Measurements from ENCODE around the gene TOMM70.

- TF ChIP-seq CTCF (IDR thresholded peaks at IDR 0.05; ENCODE audit: extremely low read depth in 1 of 2, insufficient read depth in 1 of 2, low read depth in 1 of 2, low read length in 2 of 2), result no peak
- TF ChIP-seq MAX (IDR thresholded peaks at IDR 0.05; ENCODE audit: insufficient read depth, insufficient read length), result no peak
- no peak for TF ChIP-seq MYC (IDR thresholded peaks at IDR 0.05; ENCODE audit: low read depth, low read length)
- no peak for TF ChIP-seq FOS (IDR thresholded peaks at IDR 0.05; ENCODE audit: borderline replicate concordance, insufficient read depth, low read length)
- no peak for TF ChIP-seq EZH2 (IDR thresholded peaks at IDR 0.05; ENCODE audit: borderline replicate concordance, low read depth, low read length, severe bottlenecking)
- TF ChIP-seq POLR2AphosphoS5 (IDR thresholded peaks at IDR 0.05; ENCODE audit: insufficient read depth, low read depth, low read length), result no peak
Measured at GRCh38 chr3:100419406-100419805, 18.5 kb upstream of the TOMM70 start.

All from endothelial cell of umbilical vein (primary cell).